NCI-H2029 (cell line): ENCODE results near the gene EEF1A2.
"Not testable (repeated sequence)": the region's sequence is repeated elsewhere in the genome, so short reads cannot be mapped to it uniquely, and the experiment has no call there.

Experiments used
- DNase-seq: peaks from one replicate; lab custom pipeline; 2025; lab: John Stamatoyannopoulos, UW

EEF1A2 gene

DNA sequence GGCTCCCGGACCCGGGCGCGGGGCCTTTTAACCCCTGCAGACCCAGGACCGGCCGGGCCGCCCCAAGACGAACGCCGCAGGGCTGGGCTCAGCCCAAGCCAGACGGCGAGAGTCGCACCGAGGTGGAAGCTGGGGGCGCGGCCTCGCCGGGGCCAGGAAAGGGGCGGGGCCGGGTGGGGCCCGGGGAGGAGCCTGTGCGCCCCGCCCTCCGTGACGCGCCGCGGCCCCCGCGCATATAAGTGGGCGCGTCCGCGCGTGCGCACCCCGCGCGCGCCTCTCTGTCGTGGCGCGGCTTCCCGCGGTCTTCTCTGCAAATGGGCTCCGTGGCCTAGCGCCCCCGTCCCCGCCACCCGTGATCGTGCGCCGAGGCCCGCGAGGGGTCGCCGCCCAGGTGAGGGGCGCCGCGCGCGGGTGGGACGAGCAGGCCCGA lies 21.6 kb upstream of the EEF1A2 start, which contains the start of gene PPDPF:
Gene PPDPF, plus strand, starts transcription at position 262 of the 430 bp plus-strand sequence. CDS start 544 bp downstream, outside the sequence.
- DNase-seq: peak; percentile 53

GRCh38 chr20:63519668-63520503 lies 21.0 kb upstream of the EEF1A2 start:
- DNase-seq: no peak

- no peak for DNase-seq
These were observed 20.2 kb upstream of the EEF1A2 start for GRCh38 chr20:63518946-63519667.

DNA sequence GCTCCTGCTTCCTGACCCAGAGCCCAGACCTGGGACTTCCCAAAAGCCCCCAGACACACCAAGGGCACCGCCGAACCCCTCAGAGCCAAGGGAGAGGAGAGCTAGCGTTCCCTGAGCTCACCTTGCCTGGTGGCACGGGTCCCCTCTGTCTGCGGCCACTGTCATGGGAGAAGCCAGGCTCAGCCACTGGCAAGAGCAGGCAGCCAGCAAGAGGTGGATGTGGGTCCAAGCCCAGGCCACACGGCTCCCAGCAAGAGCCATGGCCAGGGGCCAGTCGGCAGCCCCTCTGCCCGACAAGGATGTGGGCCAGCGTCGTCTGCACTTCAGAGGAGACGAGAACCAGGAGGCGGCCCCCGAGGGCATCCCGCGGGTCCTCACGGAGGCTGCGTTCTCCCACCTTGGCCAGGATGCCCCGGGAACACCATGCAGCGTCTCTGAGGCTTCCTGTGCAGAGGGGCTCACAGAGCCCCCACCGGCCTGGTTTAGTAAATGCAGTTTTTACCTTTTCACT lies 19.5 kb upstream of the EEF1A2 start:
- no peak for DNase-seq

DNA sequence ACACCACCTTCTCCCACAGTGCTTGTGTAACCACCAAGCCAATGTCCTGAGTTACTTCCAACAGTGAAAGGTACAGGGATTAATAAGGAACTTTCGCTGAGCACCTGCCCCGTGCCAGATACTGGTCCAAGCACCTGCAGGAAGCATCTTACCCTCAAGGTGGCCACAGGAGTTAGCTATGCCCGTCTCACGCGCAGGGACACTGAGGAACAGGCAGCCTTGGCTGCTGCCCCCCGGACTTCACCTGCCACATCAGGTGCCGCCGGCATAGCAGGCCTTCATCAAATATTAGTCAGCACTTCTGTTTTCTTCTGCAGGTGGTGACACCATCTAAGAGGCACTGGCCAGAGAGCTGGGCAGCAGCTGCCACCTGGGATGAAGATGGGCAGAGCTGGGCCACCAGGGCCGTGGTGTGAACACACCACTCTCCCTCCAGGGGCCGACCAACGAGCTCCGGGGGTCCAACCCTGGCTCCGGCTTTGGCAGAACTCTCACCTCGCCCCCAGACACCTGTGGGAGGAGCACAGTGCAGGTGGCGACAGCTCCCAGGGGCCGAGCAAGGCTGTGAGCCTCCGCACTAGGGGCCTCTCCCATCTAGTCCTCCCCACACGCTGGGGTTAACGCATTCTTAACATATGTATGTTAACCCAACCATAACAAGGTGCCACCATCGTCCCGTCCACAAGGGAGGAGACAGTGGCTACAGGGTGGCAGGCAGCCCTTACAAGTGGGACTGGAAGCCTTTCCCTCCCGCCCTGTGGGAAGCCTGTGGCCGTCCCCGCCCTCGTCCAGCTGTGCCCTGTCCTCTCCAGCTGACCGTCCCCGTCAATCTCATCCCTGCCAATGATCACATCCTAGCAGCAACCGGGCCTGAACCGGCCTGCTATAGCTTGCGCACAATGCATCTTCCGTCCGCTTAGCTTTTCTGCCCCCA lies 18.8 kb upstream of the EEF1A2 start:
- no peak for DNase-seq

- DNase-seq: not testable (repeated sequence)
These were observed 15.6 kb upstream of the EEF1A2 start for GRCh38 chr20:63514520-63514919.

GRCh38 chr20:63513207-63513606 lies 14.3 kb upstream of the EEF1A2 start:
- no peak for DNase-seq

DNA sequence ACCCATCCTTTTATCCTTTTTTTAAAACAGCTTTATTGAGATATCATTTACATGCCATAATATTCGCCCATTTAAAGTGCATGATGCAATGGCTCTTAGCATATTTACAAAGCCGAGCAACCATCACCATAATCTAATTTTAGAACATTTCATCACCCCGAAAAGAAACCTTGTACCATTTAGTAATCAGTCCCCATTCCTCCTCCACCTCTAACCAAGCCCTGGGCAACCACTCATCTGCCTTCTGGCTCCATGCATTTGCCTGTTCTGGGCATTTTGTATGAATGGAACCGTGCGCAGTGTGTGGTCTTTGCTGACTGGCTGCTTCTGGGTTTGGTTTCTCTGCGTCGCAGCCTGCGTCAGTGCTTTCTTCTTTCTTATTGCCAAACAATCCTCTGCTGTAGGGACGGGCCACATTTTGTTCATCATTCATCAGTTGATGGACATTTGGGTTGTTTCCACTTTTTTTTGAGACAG lies 10.2 kb upstream of the EEF1A2 start:
- DNase-seq: no peak

- no peak for DNase-seq
These were observed 9.3 kb upstream of the EEF1A2 start for GRCh38 chr20:63508072-63508768.

DNA sequence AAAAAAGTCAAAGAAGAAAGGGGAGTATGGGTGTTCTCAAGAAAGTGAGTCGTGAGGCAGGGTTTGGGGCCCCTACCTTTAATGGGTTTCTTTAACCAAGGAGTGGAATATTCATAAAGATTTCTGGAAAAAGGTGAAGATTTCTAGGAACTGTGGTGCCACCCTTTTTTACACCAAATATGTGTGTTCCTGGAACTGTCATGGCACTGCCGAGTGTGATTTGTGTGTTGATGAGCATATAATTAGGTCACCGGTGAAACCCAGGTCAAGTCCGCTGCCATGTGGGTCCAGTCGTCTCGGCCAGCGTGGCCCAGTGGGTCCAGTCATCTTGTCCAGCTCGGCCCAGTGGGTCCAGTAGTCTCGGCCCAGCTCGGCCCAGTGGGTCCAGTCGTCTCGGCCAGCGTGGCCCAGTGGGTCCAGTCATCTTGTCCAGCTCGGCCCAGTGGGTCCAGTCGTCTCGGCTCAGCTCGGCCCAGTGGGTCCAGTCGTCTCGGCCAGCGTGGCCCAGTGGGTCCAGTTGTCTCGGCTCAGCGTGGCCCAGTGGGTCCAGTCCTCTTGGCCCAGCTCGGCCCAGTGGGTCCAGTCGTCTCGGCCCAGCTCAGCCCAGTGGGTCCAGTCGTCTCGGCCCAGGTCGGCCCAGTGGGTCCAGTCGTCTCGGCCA lies 8.3 kb upstream of the EEF1A2 start:
- no peak for DNase-seq

GRCh38 chr20:63505723-63506122 lies 6.8 kb upstream of the EEF1A2 start:
- DNase-seq: no peak

DNA sequence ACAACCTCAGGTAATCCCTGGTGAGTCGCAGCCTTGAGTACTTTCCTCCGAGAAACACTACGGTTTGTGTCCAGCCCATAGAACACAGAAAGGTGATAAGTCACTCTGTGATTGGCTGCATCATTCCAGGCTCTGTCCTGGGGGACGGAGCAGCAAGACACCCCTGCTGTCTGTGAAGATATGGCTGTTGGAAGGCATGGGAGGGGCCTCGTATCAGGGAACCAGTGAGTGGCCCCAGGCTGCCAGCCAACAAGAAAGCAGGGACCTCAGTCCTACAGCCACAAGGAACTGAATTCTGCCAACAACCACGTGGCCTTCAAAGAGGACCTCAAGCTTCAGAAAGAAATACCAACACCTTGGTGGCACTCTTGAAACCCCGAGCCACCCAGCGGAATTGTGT lies 6.4 kb upstream of the EEF1A2 start:
- no peak for DNase-seq

DNA sequence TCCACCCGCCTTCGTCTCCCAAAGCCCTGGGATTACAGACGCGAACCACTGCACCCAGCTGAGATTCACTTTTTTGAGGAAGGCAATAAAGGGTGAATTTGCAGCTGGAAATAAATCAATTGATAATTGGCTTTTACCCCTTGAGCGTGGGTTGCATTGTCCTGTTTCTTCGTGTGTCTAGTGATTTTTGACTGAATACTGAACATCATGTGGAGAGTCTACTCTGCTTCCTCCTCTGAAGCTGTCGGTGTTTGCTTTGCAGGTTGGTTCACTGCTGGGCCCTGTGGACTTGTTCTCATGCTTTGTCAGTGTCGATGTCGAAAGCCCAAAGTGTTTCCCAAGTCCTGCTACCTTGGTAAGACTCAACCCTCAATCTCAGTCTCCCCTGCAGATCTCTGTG lies 5.8 kb upstream of the EEF1A2 start:
- DNase-seq: no peak

- DNase-seq: no peak
These were observed 4.6 kb upstream of the EEF1A2 start for GRCh38 chr20:63503524-63503923.

GRCh38 chr20:63502671-63503172 lies 3.8 kb upstream of the EEF1A2 start:
- no peak for DNase-seq

- DNase-seq: peak; percentile 14
These were observed 3.2 kb upstream of the EEF1A2 start for GRCh38 chr20:63501818-63502670.

DNA sequence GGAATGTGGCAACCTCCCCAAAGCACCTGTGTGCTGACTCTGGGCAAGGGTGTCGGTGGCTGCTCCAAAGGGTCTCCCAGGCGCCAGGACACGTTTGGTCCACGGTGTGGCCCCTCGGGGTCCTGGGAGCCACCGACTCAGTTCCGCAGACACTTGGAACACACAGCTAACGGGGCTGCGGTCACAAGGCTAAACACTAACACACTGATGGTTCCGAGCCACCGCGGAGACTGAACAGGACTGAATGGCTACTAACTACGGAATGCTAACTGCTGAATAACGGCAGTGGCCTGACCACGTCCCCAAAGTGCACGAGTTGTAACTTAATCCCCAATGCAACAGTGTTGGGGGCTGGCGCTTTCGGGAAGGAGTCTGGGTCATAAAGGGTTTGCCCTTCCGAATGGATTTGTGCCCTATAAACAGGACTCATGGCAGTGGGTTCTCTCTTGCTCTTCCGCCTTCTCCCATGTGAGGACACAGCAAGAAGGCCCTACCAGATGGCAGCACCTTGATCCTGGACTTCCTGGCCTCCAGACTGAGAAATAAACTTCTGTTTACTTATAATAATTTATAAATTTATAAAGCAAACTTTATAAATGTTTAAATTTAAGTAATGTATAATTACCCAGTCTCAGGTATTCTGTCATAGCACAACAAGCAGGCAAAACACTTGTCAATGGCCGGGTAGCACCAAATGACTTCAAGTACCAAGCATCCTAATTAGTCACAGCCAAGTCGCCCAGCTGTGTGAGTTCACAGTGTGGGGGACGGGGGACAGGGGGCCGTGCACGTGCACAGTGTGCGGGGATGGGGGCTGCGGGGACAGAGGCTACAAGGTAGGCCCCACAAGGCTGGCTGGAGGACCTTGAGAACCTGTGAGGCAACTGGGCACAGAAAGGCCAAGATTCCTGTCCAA lies 2.3 kb upstream of the EEF1A2 start:
- DNase-seq: no peak
